ENCODE measurements around the gene TMTC1. TPM values are rescaled to one million over a fixed set of nuclear protein-coding genes. Genes with fewer than 3 reads are reported as not detected.
A peak's percentile ranks its signal among the peaks of the same experiment; 100 is the strongest.
"Not testable (repeated sequence)": the region's sequence is repeated elsewhere in the genome, so short reads cannot be mapped to it uniquely, and the experiment has no call there.

TMTC1 gene
- total RNA-seq, 1 donor from 2014 or later = 12.9 TPM

DNA sequence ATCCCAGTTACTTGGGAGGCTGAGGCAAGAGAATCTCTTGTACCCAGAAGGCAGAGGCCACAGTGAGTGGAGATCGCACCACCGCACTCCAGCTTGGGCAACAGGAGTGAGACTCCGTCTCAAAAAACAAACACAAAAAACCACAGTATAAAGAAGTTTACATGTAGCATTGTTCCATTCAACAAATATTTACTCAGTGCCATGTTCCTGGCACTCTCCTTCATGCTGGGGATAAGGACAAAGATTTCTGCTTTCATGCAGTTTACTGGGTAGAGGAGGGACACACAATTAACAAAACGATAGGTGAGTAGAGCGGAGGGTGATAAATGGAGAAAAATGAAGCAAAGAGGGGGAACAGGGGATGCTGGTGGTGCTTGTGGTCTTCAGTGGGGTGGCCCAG lies 218.0 kb downstream of the TMTC1 start:
- no peak for DNase-seq

DNA sequence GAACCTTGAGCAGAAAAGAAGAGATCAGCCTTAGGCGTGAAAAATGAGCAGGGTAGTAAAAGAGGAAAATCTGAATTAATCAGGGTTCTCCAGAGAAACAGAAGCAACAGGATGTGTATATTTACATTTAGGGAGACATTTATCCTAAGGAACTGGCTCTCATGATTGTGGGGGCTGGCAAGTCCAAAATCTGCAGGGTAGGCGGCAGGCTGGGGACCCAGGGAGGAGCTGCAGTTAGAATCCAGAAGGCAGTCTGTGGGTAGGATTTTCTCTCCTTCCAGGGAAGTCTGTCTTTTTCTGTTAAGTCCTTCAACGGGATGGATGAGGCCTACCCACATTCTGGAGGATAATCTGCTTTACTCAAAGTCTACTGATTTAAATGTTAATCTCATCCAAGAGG lies 218.8 kb downstream of the TMTC1 start:
- DNase-seq = no peak

- no peak for DNase-seq
Measured at GRCh38 chr12:29563636-29564035, 220.1 kb downstream of the TMTC1 start.

GRCh38 chr12:29563071-29563470 lies 220.7 kb downstream of the TMTC1 start:
- DNase-seq = no peak

- DNase-seq = peak; percentile 92
Measured at GRCh38 chr12:29562110-29562804, 221.5 kb downstream of the TMTC1 start.

- DNase-seq = no peak
Measured at GRCh38 chr12:29561664-29562071, 222.1 kb downstream of the TMTC1 start.

DNA sequence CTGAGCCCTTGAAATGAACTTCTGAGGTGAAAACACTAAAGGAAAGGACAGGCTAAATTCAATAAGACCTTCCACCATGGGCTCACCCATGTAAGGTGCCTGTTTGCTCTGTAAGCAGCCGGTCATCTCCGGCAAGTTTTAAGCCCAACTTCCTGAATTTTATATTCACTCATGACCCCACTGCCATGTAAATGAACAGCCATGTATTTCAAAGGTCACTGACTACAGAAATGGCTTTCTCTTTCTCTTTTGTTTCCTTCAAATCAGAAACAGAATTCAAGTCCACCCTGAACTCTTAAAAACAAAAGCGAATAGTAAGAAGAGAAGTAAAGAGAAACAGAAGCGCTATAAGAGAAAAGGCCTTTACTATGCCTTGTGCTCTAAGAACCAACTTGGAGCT lies 224.5 kb downstream of the TMTC1 start:
- DNase-seq = no peak

GRCh38 chr12:29556363-29556762 lies 227.4 kb downstream of the TMTC1 start:
- DNase-seq = no peak

DNA sequence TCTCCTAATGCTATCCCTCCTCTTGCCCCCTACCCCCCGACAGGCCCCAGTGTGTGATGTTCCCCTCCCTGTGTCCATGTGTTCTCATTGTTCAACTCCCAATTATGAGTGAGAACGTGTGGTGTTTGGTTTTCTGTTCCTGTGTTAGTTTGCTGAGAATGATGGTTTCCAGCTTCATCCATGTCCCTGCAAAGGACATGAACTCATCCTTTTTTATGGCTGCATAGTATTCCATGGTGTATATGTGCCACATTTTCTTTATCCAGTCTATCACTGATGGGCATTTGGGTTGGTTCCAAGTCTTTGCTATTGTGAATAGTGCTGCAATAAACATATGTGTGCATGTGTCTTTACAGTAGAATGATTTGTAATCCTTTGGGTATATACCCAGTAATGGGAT lies 228.3 kb downstream of the TMTC1 start:
- DNase-seq = not testable (repeated sequence)

- no peak for DNase-seq
Measured at GRCh38 chr12:29552994-29553748, 230.6 kb downstream of the TMTC1 start.

GRCh38 chr12:29552324-29552927 lies 231.3 kb downstream of the TMTC1 start:
- DNase-seq = peak; percentile 78

DNA sequence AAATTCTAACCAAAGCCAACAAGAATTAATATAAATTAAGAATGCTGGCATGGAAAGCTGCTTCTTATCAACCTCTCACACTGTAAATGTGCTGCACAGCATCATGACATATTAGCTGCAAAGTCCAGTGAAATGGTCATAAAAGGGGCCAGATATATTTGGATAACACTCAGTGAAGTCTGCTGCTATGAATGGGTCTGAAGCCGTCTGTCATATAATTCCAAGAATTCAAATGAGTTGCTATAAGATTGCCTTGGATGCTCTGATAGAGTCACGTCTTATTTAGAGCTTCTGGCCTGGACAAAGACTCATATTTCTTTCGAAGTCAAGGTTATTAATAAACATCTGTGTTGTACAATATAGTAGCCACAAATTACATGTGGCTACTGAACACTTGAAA lies 231.9 kb downstream of the TMTC1 start:
- no peak for DNase-seq

GRCh38 chr12:29547864-29548263 lies 235.9 kb downstream of the TMTC1 start:
- no peak for DNase-seq

- DNase-seq = no peak
Measured at GRCh38 chr12:29547151-29547632, 236.6 kb downstream of the TMTC1 start.

DNA sequence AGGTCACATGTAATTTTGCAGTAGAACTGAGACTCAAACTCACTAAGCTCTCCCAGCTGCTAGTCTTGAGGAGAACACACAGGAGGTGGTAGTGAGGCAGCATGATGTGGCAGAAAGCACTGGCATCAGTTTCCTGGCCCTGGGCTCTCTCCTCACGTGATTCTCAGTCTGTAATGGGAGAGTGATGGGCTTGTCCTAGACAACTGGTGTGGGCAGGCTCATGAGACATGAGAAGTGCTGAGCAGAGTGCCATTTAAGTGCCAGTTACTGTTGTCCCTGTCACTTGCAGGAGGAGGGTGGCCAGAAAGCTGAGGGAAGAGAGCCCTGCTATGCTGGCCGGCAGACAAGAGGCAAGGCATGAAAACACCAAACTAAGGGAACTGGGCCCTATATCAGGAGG lies 237.7 kb downstream of the TMTC1 start:
- DNase-seq = no peak

GRCh38 chr12:29545102-29545467 lies 238.7 kb downstream of the TMTC1 start:
- no peak for DNase-seq

- no peak for DNase-seq
Measured at GRCh38 chr12:29544428-29545101, 239.2 kb downstream of the TMTC1 start.

DNA sequence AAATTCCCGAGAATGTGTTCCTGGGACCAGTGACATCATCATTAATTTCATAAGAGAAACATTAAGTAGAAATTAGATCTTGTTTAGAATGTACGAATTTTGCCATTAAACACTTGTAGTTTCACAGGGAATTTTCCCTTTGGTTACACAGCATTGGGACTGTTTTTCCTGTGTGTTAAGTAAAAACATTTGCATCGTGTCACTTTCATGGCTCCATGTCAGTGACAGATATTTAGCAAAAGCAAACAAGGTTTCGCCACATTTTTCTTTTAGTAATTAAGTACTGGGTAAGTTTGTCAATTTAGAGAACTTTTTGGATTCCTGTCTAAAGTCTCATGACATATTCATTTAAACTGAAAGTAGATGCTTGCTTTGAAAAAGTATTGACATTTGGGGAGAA lies 240.7 kb downstream of the TMTC1 start:
- no peak for DNase-seq

DNA sequence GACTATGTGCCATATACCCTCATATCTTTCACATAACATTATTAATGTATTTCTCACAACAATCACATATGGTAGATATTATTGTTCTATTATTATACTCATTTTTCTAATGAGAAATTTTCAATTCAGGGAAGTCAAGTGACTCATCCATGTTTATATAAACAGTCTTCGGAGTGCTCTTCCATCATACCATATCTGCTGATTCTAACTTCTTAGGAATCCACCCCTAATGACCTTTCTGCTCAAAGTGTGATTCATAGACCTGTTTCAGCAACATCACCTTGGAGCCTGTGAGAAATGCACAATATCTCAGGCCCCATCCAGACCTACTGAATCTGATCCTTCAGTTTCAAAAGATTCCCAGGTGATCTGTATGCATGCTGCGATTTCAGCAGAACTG lies 246.4 kb downstream of the TMTC1 start:
- peak; percentile 29 for DNase-seq

DNA sequence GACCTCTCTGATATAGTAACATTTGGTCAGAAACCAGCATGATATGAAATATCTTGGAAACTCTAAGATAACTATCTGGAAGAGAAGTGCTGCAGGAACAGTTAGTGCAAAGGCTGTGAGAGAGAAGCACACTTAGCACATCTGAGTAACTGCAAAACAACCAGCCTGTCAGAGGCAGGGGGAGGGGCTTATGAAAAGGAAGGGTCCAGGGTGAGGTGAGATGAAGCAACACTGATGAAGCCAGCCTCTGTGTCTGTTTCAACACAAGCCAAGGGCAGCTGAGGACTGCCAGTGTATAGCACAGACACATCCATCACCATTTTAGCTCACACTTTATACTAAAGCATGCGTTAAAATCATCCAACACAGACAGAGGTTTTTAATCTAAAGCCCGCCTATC lies 248.8 kb downstream of the TMTC1 start:
- DNase-seq = no peak

DNA sequence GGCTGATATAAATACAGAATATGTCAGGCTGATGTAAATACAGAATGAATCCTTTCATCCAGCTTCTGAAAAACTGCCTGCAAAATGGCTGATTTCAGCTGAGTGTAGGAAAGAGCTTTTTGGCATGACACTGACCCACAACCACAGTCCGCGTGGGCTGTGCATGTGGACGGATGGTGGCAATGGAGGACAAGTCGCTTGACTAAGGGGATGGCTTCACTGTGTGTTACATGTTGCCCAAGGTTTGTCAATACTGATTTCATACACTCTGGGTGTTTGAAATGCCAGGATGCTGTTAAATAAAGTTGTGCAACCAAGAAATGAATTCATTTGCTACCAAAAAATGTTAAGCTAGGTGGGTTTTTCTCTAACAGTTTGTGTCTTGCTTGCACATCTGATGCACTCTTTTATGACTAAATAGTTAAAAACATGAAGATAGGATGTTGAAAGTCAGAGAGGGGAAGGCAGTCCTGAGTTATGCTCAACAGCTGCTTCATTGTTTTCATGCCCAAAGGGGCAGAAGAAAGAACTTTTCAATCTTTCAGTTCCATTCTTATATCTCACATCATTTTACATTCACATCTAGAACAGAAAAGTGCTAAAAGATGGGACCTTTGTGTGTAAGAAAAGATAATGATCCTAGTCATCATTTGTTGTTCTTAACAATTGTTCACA lies 249.8 kb downstream of the TMTC1 start:
- DNase-seq = no peak

DNA sequence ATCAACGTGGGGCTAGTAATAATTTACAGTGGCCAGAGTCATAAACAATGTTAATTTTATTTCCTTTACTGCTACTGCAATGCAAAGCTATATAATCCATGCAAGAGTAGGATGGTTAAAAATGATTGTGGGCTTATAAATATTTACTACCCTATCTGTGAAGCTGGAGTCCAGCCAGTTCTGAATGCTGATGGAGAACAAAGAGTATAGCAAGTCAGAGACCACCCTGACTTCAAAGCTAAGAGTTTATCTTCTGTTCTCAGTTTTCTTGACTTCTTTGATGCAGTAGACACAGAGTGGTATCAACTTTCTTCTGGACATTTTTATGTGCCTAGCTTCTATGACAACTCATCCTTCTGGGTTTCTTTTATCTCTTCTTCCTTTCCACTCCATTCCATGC lies 252.3 kb downstream of the TMTC1 start:
- no peak for DNase-seq

- no peak for DNase-seq
Measured at GRCh38 chr12:29530436-29530835, 253.3 kb downstream of the TMTC1 start.

Data from dermis blood vessel endothelial cell (primary cell).